Measurements from ENCODE around the gene TBC1D2.

The TBC1D2 gene

DNA sequence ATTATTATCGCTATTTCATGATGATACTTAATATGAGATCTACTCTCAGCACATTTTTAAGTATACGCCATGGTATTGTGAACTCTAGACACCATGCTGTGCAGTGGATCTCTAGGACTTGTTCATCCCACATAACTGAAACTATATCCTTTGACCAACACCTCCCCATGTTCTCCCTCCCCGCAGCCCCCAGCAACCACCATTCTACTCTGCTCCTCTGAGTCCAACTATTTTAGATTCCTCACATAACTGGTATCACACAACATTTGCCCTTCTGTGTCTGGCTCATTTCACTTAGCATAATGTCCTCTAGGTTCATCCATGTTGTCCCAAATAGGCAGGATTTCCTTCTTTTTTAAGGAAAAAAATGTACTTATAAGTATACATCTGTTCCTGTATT, 6.6 kb upstream of the TBC1D2 start:
- Histone ChIP-seq H3K27me3 (ENCODE audit: insufficient read depth, low read length, poor library complexity) (peaks cover 3% of the 10 kb centered on the region), H3K36me3 (ENCODE audit: insufficient read depth, low read length) (no peaks in the 10 kb centered on the region), H3K27ac (ENCODE audit: low read length) (no peak overlapping the region), H4K20me1 (ENCODE audit: insufficient read depth, low read length) (no peaks in the 10 kb centered on the region), H3K79me2 (ENCODE audit: insufficient read depth, low read length) (no peaks in the 10 kb centered on the region), H3K4me1 (ENCODE audit: insufficient read depth, low read length) (peaks cover 3% of the 10 kb centered on the region; the same call in 1 of the 2 replicates), H2AFZ (ENCODE audit: low read depth, low read length) (no peak overlapping the region), H3K9me3 (ENCODE audit: insufficient read depth, low read length, severe bottlenecking) (no peaks in the 10 kb centered on the region), H3K4me3 (ENCODE audit: low read depth in 1 of 2, low read length in 2 of 2) (no peak overlapping the region), H3K9ac (ENCODE audit: low read depth, low read length) (no peak overlapping the region), H3K4me2 (ENCODE audit: insufficient read depth, low read length) (no peak overlapping the region)
- ATAC-seq (ENCODE audit: insufficient read depth, low read depth) (no peak), DNase-seq (no peak)
- TF ChIP-seq EZH2 (IDR thresholded peaks at IDR 0.05; ENCODE audit: borderline replicate concordance, low read depth, low read length, severe bottlenecking) = no peak
- TF ChIP-seq, protein P1, sequence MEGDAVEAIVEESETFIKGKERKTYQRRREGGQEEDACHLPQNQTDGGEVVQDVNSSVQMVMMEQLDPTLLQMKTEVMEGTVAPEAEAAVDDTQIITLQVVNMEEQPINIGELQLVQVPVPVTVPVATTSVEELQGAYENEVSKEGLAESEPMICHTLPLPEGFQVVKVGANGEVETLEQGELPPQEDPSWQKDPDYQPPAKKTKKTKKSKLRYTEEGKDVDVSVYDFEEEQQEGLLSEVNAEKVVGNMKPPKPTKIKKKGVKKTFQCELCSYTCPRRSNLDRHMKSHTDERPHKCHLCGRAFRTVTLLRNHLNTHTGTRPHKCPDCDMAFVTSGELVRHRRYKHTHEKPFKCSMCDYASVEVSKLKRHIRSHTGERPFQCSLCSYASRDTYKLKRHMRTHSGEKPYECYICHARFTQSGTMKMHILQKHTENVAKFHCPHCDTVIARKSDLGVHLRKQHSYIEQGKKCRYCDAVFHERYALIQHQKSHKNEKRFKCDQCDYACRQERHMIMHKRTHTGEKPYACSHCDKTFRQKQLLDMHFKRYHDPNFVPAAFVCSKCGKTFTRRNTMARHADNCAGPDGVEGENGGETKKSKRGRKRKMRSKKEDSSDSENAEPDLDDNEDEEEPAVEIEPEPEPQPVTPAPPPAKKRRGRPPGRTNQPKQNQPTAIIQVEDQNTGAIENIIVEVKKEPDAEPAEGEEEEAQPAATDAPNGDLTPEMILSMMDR (IDR thresholded peaks at IDR 0.05; ENCODE audit: borderline replicate concordance, extremely low read depth, low read length, poor library complexity, severe bottlenecking) = no peak

DNA sequence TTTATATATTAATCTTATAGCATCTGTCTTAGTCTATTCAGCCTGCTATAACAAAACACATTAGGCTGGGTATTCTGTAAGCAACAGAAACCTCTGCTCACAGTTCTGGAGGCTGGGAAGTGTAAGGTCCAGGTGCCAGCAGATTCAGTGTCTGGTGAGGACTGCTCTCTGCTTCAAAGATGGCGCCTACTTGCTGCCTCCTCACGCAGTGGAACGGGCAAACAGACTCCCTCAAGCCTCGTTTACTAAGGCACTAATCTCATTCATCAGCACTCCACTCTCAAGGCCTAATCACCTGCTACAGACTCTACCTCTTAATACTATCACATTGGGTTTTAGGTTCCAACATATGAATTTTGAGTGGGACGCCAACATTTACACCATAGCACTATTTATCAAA, 5.2 kb upstream of the TBC1D2 start:
- TF ChIP-seq, protein P1 (IDR thresholded peaks at IDR 0.05; ENCODE audit: borderline replicate concordance, extremely low read depth, low read length, poor library complexity, severe bottlenecking) = no peak
- TF ChIP-seq EZH2 (IDR thresholded peaks at IDR 0.05; ENCODE audit: borderline replicate concordance, low read depth, low read length, severe bottlenecking) = no peak
- Histone ChIP-seq H3K9ac (ENCODE audit: low read depth, low read length) (no peak overlapping the region), H2AFZ (ENCODE audit: low read depth, low read length) (no peak overlapping the region), H3K36me3 (ENCODE audit: insufficient read depth, low read length) (no peaks in the 10 kb centered on the region), H3K27me3 (ENCODE audit: insufficient read depth, low read length, poor library complexity) (peaks cover 3% of the 10 kb centered on the region), H3K4me2 (ENCODE audit: insufficient read depth, low read length) (no peak overlapping the region), H4K20me1 (ENCODE audit: insufficient read depth, low read length) (no peaks in the 10 kb centered on the region), H3K27ac (ENCODE audit: low read length) (no peak overlapping the region), H3K4me1 (ENCODE audit: insufficient read depth, low read length) (peaks cover 9% of the 10 kb centered on the region), H3K79me2 (ENCODE audit: insufficient read depth, low read length) (no peaks in the 10 kb centered on the region), H3K9me3 (ENCODE audit: insufficient read depth, low read length, severe bottlenecking) (no peaks in the 10 kb centered on the region), H3K4me3 (ENCODE audit: low read depth in 1 of 2, low read length in 2 of 2) (no peak overlapping the region)
- ATAC-seq (ENCODE audit: insufficient read depth, low read depth) (no peak), DNase-seq (no peak)

DNA sequence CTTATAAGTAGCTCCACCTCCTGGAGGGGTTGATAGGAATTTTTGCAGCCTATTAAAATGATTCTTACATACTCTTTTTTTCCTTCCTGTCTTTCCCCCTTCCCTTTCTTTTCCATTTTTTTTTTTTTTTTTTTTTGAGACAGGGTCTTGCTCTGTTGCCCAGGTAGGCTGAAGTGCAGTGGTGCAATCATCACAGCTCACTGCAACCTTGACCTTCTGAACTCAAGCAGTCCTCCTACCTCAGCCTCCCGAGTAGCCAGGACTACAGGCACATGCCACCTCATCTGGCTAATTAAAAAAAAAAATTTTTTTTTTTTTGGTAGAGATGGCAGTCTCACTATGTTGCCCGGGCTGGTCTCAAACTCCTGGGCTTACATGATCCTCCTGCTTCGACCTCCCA, 4.3 kb upstream of the TBC1D2 start:
- ATAC-seq (ENCODE audit: insufficient read depth, low read depth) (no peak), DNase-seq (no peak)
- no peak overlapping the region for H2AFZ ChIP-seq (ENCODE audit: low read depth, low read length)
- H3K9ac ChIP-seq (ENCODE audit: low read depth, low read length) = no peak overlapping the region
- no peaks in the 10 kb centered on the region for H3K36me3 ChIP-seq (ENCODE audit: insufficient read depth, low read length)
- H3K4me1 ChIP-seq (ENCODE audit: insufficient read depth, low read length) = peaks cover 15% of the 10 kb centered on the region
- H3K27me3 ChIP-seq (ENCODE audit: insufficient read depth, low read length, poor library complexity) = peaks cover 3% of the 10 kb centered on the region
- no peak overlapping the region for H3K27ac ChIP-seq (ENCODE audit: low read length)
- H4K20me1 ChIP-seq (ENCODE audit: insufficient read depth, low read length) = no peaks in the 10 kb centered on the region
- TF ChIP-seq EZH2 (IDR thresholded peaks at IDR 0.05; ENCODE audit: borderline replicate concordance, low read depth, low read length, severe bottlenecking) = no peak
- TF ChIP-seq, protein P1 (IDR thresholded peaks at IDR 0.05; ENCODE audit: borderline replicate concordance, extremely low read depth, low read length, poor library complexity, severe bottlenecking) = peak; percentile 11
- H3K9me3 ChIP-seq (ENCODE audit: insufficient read depth, low read length, severe bottlenecking) = no peaks in the 10 kb centered on the region
- H3K79me2 ChIP-seq (ENCODE audit: insufficient read depth, low read length) = no peaks in the 10 kb centered on the region
- no peak overlapping the region for H3K4me2 ChIP-seq (ENCODE audit: insufficient read depth, low read length)
- H3K4me3 ChIP-seq (ENCODE audit: low read depth in 1 of 2, low read length in 2 of 2) = no peak overlapping the region

DNA sequence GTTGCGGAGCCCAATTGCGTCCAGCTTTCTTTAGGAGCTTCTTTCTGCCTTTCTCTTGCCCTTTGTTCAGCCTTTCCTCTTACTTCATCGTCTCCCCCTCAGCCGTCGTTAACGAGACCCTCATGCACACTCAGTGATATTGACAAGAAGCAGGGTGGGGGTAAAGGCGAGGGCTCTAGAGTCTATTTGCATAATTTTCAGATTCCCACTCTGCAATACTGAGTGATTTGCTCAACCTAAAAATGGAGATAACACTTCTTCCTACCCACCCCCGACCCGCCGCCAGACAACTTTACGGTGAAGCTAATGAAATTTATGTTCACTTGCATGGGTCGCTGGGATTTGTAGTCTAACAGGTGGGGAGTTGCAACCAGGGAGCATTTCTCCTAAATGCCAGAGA, 1.3 kb upstream of the TBC1D2 start:
- Histone ChIP-seq H3K36me3 (ENCODE audit: insufficient read depth, low read length) (no peaks in the 10 kb centered on the region), H3K4me2 (ENCODE audit: insufficient read depth, low read length) (peak overlapping the region; percentile 72), H3K4me3 (ENCODE audit: low read depth in 1 of 2, low read length in 2 of 2) (peak overlapping the region; percentile 95 to 99), H4K20me1 (ENCODE audit: insufficient read depth, low read length) (no peaks in the 10 kb centered on the region), H3K9ac (ENCODE audit: low read depth, low read length) (peak overlapping the region; percentile 95), H2AFZ (ENCODE audit: low read depth, low read length) (peak overlapping the region; percentile 100), H3K79me2 (ENCODE audit: insufficient read depth, low read length) (no peaks in the 10 kb centered on the region), H3K9me3 (ENCODE audit: insufficient read depth, low read length, severe bottlenecking) (no peaks in the 10 kb centered on the region), H3K4me1 (ENCODE audit: insufficient read depth, low read length) (peaks cover 26% of the 10 kb centered on the region), H3K27me3 (ENCODE audit: insufficient read depth, low read length, poor library complexity) (peaks cover 7% of the 10 kb centered on the region), H3K27ac (ENCODE audit: low read length) (peak overlapping the region; percentile 99)
- TF ChIP-seq, protein P1 (IDR thresholded peaks at IDR 0.05; ENCODE audit: borderline replicate concordance, extremely low read depth, low read length, poor library complexity, severe bottlenecking) = no peak
- no peak for TF ChIP-seq EZH2 (IDR thresholded peaks at IDR 0.05; ENCODE audit: borderline replicate concordance, low read depth, low read length, severe bottlenecking)
- DNase-seq = peak; percentile 42
- peak; percentile 6; the same call in 1 of the 3 replicates for ATAC-seq (ENCODE audit: insufficient read depth, low read depth)
